ENCODE data around the gene KRT74. TPM values are rescaled to one million over a fixed set of nuclear protein-coding genes. Genes with fewer than 3 reads are reported as not detected.

Gene KRT74
- total and polyA plus RNA-seq, 9 of the 15 experiments (the other 6 are each of a cell fraction or from before 2014, with no cell fraction given) = not detected

DNA sequence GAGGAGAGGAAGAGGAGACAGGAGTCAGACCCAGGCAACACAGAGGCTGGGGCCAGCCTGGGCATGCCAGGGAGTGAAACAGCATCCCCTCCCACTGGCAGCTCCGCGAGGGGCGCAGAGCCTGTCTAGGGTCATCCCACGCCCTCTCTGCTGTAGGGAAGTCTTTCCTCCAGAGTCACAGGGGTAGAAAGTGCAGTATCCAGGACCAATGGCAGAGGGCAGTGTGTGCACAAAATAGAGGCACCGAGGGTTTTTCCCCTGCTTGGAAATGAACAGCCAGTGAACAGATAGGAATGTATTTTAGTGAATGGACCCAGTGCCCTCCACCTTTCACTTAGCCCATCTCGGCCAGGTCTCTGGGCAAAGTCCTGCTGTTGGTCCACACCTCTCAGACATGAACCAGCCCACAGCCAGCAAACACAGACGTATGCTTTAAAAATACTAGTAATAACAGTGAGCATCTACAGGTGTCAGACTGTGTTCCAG is 9.4 kb upstream of the KRT74 start (continued):
- TF ChIP-seq, protein P1, sequence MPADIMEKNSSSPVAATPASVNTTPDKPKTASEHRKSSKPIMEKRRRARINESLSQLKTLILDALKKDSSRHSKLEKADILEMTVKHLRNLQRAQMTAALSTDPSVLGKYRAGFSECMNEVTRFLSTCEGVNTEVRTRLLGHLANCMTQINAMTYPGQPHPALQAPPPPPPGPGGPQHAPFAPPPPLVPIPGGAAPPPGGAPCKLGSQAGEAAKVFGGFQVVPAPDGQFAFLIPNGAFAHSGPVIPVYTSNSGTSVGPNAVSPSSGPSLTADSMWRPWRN (IDR thresholded peaks at IDR 0.05; ENCODE audit: low read depth) = no peak
- TF ChIP-seq ARID2 (IDR thresholded peaks at IDR 0.05) = peak; percentile 88
- no peak for TF ChIP-seq ZNF551 (CRISPR knock-in tag; IDR thresholded peaks at IDR 0.05)
- TF ChIP-seq ZFP36 (IDR thresholded peaks at IDR 0.05; ENCODE audit: low read depth, low read length, partially characterized antibody) = peak; percentile 32
- no peak for TF ChIP-seq CREB3 (tag; conservative IDR thresholded peaks at IDR 0.05; ENCODE audit: low read depth)
- no peak for TF ChIP-seq RBM14 (IDR thresholded peaks at IDR 0.05; ENCODE audit: borderline replicate concordance, insufficient read depth, low read depth, low read length)
- TF ChIP-seq CREM (IDR thresholded peaks at IDR 0.05; ENCODE audit: low read depth) = no peak
- no peak for TF ChIP-seq MED1 (CRISPR knock-in tag; IDR thresholded peaks at IDR 0.05; ENCODE audit: borderline replicate concordance)
- TF ChIP-seq, protein P2, sequence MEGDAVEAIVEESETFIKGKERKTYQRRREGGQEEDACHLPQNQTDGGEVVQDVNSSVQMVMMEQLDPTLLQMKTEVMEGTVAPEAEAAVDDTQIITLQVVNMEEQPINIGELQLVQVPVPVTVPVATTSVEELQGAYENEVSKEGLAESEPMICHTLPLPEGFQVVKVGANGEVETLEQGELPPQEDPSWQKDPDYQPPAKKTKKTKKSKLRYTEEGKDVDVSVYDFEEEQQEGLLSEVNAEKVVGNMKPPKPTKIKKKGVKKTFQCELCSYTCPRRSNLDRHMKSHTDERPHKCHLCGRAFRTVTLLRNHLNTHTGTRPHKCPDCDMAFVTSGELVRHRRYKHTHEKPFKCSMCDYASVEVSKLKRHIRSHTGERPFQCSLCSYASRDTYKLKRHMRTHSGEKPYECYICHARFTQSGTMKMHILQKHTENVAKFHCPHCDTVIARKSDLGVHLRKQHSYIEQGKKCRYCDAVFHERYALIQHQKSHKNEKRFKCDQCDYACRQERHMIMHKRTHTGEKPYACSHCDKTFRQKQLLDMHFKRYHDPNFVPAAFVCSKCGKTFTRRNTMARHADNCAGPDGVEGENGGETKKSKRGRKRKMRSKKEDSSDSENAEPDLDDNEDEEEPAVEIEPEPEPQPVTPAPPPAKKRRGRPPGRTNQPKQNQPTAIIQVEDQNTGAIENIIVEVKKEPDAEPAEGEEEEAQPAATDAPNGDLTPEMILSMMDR (IDR thresholded peaks at IDR 0.05 in 2 of 3, conservative IDR thresholded peaks at IDR 0.05 in 1 of 3; ENCODE audit: insufficient read depth in 2 of 3, low read depth in 1 of 3, low read length in 3 of 3) = peak; percentile 84 to 94 (median 90)
- peak; percentile 97 for TF ChIP-seq SMC3 (conservative IDR thresholded peaks at IDR 0.05; ENCODE audit: insufficient read depth, low read depth, low read length)
- TF ChIP-seq, protein P3, sequence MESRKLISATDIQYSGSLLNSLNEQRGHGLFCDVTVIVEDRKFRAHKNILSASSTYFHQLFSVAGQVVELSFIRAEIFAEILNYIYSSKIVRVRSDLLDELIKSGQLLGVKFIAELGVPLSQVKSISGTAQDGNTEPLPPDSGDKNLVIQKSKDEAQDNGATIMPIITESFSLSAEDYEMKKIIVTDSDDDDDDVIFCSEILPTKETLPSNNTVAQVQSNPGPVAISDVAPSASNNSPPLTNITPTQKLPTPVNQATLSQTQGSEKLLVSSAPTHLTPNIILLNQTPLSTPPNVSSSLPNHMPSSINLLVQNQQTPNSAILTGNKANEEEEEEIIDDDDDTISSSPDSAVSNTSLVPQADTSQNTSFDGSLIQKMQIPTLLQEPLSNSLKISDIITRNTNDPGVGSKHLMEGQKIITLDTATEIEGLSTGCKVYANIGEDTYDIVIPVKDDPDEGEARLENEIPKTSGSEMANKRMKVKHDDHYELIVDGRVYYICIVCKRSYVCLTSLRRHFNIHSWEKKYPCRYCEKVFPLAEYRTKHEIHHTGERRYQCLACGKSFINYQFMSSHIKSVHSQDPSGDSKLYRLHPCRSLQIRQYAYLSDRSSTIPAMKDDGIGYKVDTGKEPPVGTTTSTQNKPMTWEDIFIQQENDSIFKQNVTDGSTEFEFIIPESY (CRISPR knock-in tag; IDR thresholded peaks at IDR 0.05) = no peak
